Calu3 (cell line): ENCODE measurements around the gene RERE. TPM values are rescaled to one million over a fixed set of nuclear protein-coding genes. Genes with fewer than 3 reads are reported as not detected.

Experiments used
- BruUV-seq: library from RNA; stranded (reverse); fragments of 400-500 nt; replicated peaks from 2 replicates; lab custom pipeline; 2021; lab: Mats Ljungman, UMichigan
- CTCF ChIA-PET: fragments of 300-600 bp; sonication (Branson Sonifier 250); formaldehyde crosslinking; loops from one replicate; lab custom pipeline; 2022; ENCODE audit warnings: antibody characterized with exemption; lab: Charles Lee
- DNase-seq: peaks from one replicate; pipeline ENCODE4 v3.0.0; 2022
- H3K27ac Mint-ChIP-seq: one replicate; pipeline ENCODE4 v1.8.0; 2022; ENCODE audit warnings: mixed read lengths; ENCODE audit not compliant: unreplicated experiment
- H3K27me3 Mint-ChIP-seq: one replicate; pipeline ENCODE4 v1.8.0; 2022; ENCODE audit warnings: mixed read lengths; ENCODE audit not compliant: unreplicated experiment
- H3K36me3 Mint-ChIP-seq: one replicate; pipeline ENCODE4 v1.8.0; 2022; ENCODE audit warnings: mild to moderate bottlenecking, moderate library complexity, mixed read lengths; ENCODE audit not compliant: insufficient read depth, unreplicated experiment
- H3K4me1 Mint-ChIP-seq: one replicate; pipeline ENCODE4 v1.8.0; 2022; ENCODE audit warnings: mild to moderate bottlenecking, low read depth, mixed read lengths; ENCODE audit not compliant: unreplicated experiment
- H3K4me3 Mint-ChIP-seq: one replicate; pipeline ENCODE4 v1.8.0; 2022; ENCODE audit warnings: mild to moderate bottlenecking, low read depth, moderate library complexity, mixed read lengths; ENCODE audit not compliant: unreplicated experiment
- H3K9me3 Mint-ChIP-seq: one replicate; pipeline ENCODE4 v1.8.0; 2022; ENCODE audit warnings: low read depth, mixed read lengths; ENCODE audit not compliant: unreplicated experiment
- CTCF ChIP-seq: fragments of 200-600 bp; IDR thresholded peaks from one replicate; pipeline ENCODE4 v1.8.0; 2022; ENCODE audit warnings: antibody characterized with exemption; ENCODE audit not compliant: unreplicated experiment
- intact Hi-C: fragments of 100-400 bp; cut with micrococcal nuclease; formaldehyde crosslinking; loops from one replicate; pipeline ENCODE4 v1.10.0; 2022; ENCODE audit not compliant: unreplicated experiment
- total RNA-seq: library from RNA; stranded (reverse); gene quantifications from 2 replicates; pipeline ENCODE4 v1.2.3, GENCODE V29; 2022

RERE gene
- total RNA-seq, 1 experiment from 2014 or later: 45.9 TPM

DNA sequence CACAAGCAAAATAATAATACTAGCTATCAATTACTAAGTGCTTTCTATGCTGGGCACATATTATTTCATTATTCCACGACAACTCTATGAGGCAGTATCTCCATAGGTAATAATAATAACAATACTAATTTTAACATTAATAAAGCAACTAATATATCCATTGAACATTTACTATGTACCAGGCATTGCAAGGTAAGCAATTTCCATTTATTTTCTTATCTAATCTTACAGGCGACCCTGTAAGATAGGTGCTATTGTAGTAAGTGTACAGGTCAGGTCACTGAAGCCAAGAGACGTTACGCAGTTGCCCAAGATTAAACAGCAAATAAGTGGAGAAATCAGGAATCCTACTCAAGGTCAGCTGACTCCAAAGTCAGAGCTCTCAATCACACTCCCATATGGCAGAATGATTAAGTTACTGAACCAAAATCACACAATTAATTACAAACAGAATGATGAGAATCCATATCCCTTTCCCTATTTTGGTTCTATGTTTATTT is 301.1 kb downstream of the RERE start:
- Mint-ChIP-seq H3K9me3 (no peaks in the 10 kb centered on the region), H3K36me3 (no peaks in the 10 kb centered on the region), H3K4me1 (peaks cover 21% of the 10 kb centered on the region), H3K27me3 (no peaks in the 10 kb centered on the region), H3K27ac (no peak overlapping the region), H3K4me3 (no peak overlapping the region)
- intact Hi-C loops: no loop called here
- no peak for DNase-seq
- CTCF ChIA-PET: interaction anchor here (0.6 kb wide), 1 partner anchor 1683 kb away, joined by 3 read pairs; no protein-coding TSS in a partner anchor
- no peak for TF ChIP-seq CTCF
- no TSS peak for BruUV-seq

GRCh38 chr1:8512504-8512903 is 304.9 kb downstream of the RERE start:
- CTCF ChIA-PET: no interaction called here
- H3K27me3 Mint-ChIP-seq: no peaks in the 10 kb centered on the region
- TF ChIP-seq CTCF: no peak
- intact Hi-C loops: no loop called here
- no peak for DNase-seq
- no peak overlapping the region for H3K4me3 Mint-ChIP-seq
- peaks cover 10% of the 10 kb centered on the region for H3K4me1 Mint-ChIP-seq
- H3K27ac Mint-ChIP-seq: no peak overlapping the region
- no TSS peak for BruUV-seq
- no peaks in the 10 kb centered on the region for H3K9me3 Mint-ChIP-seq
- peaks cover 6% of the 10 kb centered on the region for H3K36me3 Mint-ChIP-seq

- Mint-ChIP-seq H3K27ac (no peak overlapping the region), H3K4me3 (no peak overlapping the region), H3K27me3 (no peaks in the 10 kb centered on the region), H3K4me1 (no peaks in the 10 kb centered on the region), H3K36me3 (peaks cover 6% of the 10 kb centered on the region), H3K9me3 (no peaks in the 10 kb centered on the region)
- no TSS peak for BruUV-seq
- CTCF ChIA-PET: no interaction called here
- intact Hi-C loops: no loop called here
- TF ChIP-seq CTCF: no peak
- no peak for DNase-seq
Observed at GRCh38 chr1:8510041-8510823, 307.2 kb downstream of the RERE start.

DNA sequence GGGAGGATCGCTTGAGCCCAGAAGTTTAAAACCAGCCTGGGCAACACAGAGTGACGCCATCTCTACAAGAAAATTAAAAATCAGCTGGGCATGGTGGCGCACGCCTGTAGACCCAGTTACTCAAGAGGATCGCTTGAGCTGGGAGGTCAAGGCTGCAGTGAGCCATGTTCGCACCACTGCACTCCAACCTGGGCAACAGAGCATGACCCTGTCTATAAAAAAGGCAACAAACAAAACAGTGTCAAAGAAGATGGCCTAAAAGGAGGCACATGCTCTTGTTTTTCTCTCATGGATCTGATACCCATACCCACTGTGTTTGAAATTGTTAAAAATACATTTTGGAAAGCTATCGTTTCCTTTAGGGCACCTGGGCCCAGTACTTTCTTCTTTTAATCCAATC is 307.9 kb downstream of the RERE start:
- no peak for DNase-seq
- intact Hi-C loops: no loop called here
- Mint-ChIP-seq H3K4me3 (no peak overlapping the region), H3K27me3 (no peaks in the 10 kb centered on the region), H3K9me3 (no peaks in the 10 kb centered on the region), H3K27ac (no peak overlapping the region), H3K36me3 (peaks cover 6% of the 10 kb centered on the region), H3K4me1 (no peaks in the 10 kb centered on the region)
- CTCF ChIA-PET: no interaction called here
- no TSS peak for BruUV-seq
- TF ChIP-seq CTCF: no peak
